ENCODE measurements around the gene GRIK4.

Gene GRIK4

GRCh38 chr11:120587299-120587698, 75.8 kb downstream of the GRIK4 start:
- Histone ChIP-seq H3K36me3 (ENCODE audit: insufficient read depth, low read length) (no peaks in the 10 kb centered on the region), H3K4me3 (ENCODE audit: low read length) (no peak overlapping the region), H3K4me2 (ENCODE audit: low read length) (no peak overlapping the region)

DNA sequence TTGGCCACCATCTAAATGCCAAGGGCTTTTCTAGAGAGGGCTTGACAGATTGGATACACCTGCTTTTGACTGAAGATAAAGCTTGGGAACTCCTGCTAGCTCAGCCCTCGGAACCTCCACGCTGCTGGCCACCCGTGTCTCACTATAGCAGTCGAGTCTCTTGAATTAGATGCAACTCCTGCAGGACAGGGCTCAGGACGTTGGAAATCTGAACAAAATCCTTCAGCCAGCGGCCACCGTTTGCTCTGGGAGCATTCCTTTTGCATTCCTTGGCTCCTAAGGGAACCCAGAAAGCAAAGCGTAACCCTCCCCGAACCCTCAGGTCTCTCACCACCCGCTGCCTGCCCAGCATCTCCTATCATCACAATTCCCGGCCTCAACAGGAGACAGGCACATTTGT, 77.8 kb downstream of the GRIK4 start:
- no peak overlapping the region for H3K9ac ChIP-seq (ENCODE audit: low read depth, low read length)

More at GRCh38 chr11:120587299-120587698, 75.8 kb downstream of the GRIK4 start:
- H3K4me1 ChIP-seq (ENCODE audit: control insufficient read depth, insufficient read depth, low read length), result no peaks in the 10 kb centered on the region
- peaks cover 17% of the 10 kb centered on the region for H3K27me3 ChIP-seq (ENCODE audit: control insufficient read depth, insufficient read depth, low read length)
- no peak overlapping the region for H3K9ac ChIP-seq (ENCODE audit: low read depth, low read length)
- no peaks in the 10 kb centered on the region for H3K9me3 ChIP-seq (replicated peaks; ENCODE audit: low read length)

GRCh38 chr11:120590472-120590871, 78.9 kb downstream of the GRIK4 start:
- H3K9me3 ChIP-seq (replicated peaks; ENCODE audit: low read length), result no peaks in the 10 kb centered on the region
- H3K4me2 ChIP-seq (ENCODE audit: low read length), result no peak overlapping the region

More for the DNA sequence above, 77.8 kb downstream of the GRIK4 start:
- H3K36me3 ChIP-seq (ENCODE audit: insufficient read depth, low read length), result no peaks in the 10 kb centered on the region
- H3K27me3 ChIP-seq (ENCODE audit: control insufficient read depth, insufficient read depth, low read length), result peaks cover 24% of the 10 kb centered on the region
- no peaks in the 10 kb centered on the region for H3K9me3 ChIP-seq (replicated peaks; ENCODE audit: low read length)
- H3K4me2 ChIP-seq (ENCODE audit: low read length), result no peak overlapping the region
- H3K4me1 ChIP-seq (ENCODE audit: control insufficient read depth, insufficient read depth, low read length), result no peaks in the 10 kb centered on the region
- H3K4me3 ChIP-seq (ENCODE audit: low read length), result no peak overlapping the region

DNA sequence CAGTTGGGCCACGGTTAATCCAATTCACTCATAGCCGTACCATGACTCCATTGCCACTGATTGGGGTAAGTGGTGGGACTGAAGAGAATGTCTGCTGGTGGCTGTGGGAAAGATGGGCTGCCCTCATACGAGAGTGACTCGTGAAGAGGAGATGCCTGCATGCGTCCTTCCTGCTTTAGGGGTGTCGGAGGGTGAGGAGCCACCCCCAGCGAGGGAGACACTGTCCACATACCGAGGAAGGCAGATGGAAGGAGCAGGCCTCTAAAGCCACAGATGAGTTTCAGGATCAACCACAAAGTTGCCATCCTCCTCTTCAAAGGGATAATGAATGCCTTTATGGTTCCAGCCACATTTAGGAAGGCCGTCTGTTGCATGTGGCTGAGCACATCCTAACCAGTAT, 83.2 kb downstream of the GRIK4 start:
- Histone ChIP-seq H3K4me1 (ENCODE audit: control insufficient read depth, insufficient read depth, low read length) (no peaks in the 10 kb centered on the region), H3K4me2 (ENCODE audit: low read length) (no peak overlapping the region), H3K9ac (ENCODE audit: low read depth, low read length) (no peak overlapping the region), H3K9me3 (replicated peaks; ENCODE audit: low read length) (no peaks in the 10 kb centered on the region), H3K27me3 (ENCODE audit: control insufficient read depth, insufficient read depth, low read length) (peaks cover 23% of the 10 kb centered on the region), H3K36me3 (ENCODE audit: insufficient read depth, low read length) (no peaks in the 10 kb centered on the region), H3K4me3 (ENCODE audit: low read length) (no peak overlapping the region)

More at GRCh38 chr11:120590472-120590871, 78.9 kb downstream of the GRIK4 start:
- Histone ChIP-seq H3K4me1 (ENCODE audit: control insufficient read depth, insufficient read depth, low read length) (no peaks in the 10 kb centered on the region), H3K36me3 (ENCODE audit: insufficient read depth, low read length) (no peaks in the 10 kb centered on the region), H3K4me3 (ENCODE audit: low read length) (no peak overlapping the region), H3K27me3 (ENCODE audit: control insufficient read depth, insufficient read depth, low read length) (peaks cover 24% of the 10 kb centered on the region), H3K9ac (ENCODE audit: low read depth, low read length) (no peak overlapping the region)

DNA sequence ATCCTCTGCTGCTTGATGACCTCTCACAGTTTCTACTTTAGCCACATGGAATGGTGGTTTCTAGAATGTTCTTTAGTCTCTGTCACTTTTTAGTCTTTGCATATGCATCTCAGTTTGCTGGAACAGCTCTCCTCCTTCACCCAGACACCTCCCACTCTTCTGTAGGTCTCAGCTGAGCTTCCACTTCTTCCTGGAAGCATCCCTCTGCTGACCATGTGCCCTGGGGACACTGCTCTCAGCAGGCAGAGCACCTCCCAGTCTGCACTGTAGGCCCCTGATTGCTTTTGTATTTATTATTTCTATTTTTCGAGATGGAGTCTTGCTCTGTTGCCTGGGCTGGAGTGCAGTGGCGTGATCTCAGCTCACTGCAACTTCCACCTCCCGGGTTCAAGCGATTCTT, 84.0 kb downstream of the GRIK4 start:
- Histone ChIP-seq H3K4me3 (ENCODE audit: low read length) (no peak overlapping the region), H3K4me2 (ENCODE audit: low read length) (no peak overlapping the region), H3K9ac (ENCODE audit: low read depth, low read length) (no peak overlapping the region), H3K9me3 (replicated peaks; ENCODE audit: low read length) (no peaks in the 10 kb centered on the region), H3K4me1 (ENCODE audit: control insufficient read depth, insufficient read depth, low read length) (no peaks in the 10 kb centered on the region), H3K27me3 (ENCODE audit: control insufficient read depth, insufficient read depth, low read length) (peaks cover 23% of the 10 kb centered on the region), H3K36me3 (ENCODE audit: insufficient read depth, low read length) (no peaks in the 10 kb centered on the region)

GRCh38 chr11:120597250-120598215, 86.0 kb downstream of the GRIK4 start:
- H3K4me3 ChIP-seq (ENCODE audit: low read length), result no peak overlapping the region
- peaks cover 10% of the 10 kb centered on the region for H3K27me3 ChIP-seq (ENCODE audit: control insufficient read depth, insufficient read depth, low read length)
- no peaks in the 10 kb centered on the region for H3K36me3 ChIP-seq (ENCODE audit: insufficient read depth, low read length)
- no peak overlapping the region for H3K9ac ChIP-seq (ENCODE audit: low read depth, low read length)
- no peak overlapping the region for H3K4me2 ChIP-seq (ENCODE audit: low read length)
- no peaks in the 10 kb centered on the region for H3K4me1 ChIP-seq (ENCODE audit: control insufficient read depth, insufficient read depth, low read length)
- no peaks in the 10 kb centered on the region for H3K9me3 ChIP-seq (replicated peaks; ENCODE audit: low read length)

DNA sequence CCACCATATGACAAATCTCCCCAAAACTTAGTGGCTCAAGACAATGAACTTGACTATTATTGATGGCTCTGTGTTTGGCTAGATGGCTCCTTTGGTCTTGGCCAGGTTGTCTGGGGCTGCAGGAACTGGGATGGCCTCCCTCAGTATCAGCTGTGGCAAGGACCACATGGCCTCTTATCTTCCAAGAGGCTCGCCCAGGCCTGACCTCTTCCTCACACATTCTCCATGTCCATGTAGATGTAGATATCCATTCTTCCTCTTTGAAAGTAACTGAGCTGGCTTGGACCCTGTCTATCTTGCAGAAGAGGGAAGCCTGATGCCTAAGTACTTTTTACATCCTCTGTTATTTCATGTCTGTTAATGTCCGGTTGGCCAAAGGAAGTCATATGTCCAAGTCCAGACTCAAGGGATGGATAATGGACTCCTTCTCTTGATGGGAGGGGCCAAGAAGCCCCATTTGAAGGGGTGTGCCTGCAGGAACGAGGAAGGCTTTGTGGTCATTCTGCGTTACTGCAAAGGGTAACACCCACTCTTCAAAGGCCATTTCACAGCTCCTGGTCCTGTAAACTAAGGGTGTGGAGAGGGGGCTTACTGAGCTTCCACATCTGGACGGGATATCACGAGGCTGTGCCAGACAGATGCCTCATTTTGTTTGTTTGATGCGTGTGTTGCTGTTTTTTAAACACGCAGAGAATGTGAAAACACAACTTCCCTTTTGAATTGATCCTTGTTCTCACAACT, 87.1 kb downstream of the GRIK4 start:
- no peak overlapping the region for H3K4me2 ChIP-seq (ENCODE audit: low read length)
- H3K4me3 ChIP-seq (ENCODE audit: low read length), result no peak overlapping the region
- H3K4me1 ChIP-seq (ENCODE audit: control insufficient read depth, insufficient read depth, low read length), result no peaks in the 10 kb centered on the region
- no peaks in the 10 kb centered on the region for H3K36me3 ChIP-seq (ENCODE audit: insufficient read depth, low read length)
- H3K27me3 ChIP-seq (ENCODE audit: control insufficient read depth, insufficient read depth, low read length), result peaks cover 5% of the 10 kb centered on the region
- no peaks in the 10 kb centered on the region for H3K9me3 ChIP-seq (replicated peaks; ENCODE audit: low read length)
- H3K9ac ChIP-seq (ENCODE audit: low read depth, low read length), result no peak overlapping the region

DNA sequence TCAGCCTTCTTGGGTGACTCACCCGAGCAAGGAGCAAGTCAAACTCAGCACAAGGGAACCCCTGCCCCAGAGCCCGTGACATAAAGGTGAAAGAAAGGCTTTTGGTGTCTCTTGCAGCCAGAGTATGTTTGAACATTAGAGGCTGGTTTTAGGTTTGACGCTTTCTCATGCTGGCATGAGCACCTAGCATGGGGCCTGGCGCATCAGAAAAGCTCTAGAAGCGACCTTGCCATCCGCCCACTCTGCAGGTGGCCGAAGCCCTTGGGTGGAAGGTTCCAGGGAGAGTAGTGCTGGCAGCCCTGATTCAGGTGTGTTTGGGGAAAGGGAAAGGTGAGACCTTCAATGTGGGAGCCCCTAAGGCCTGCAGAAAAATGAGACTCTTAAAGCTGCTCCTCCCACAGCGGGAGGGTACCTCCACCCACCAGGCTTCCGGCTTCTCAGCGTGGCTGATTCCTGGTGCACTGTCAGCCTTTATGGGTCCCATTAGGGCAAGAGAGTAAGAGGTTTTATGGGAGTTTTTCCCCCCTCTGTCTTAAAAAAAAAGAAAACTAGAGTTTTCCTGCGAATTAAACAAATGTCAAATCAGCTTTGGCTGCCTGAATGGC, 88.4 kb downstream of the GRIK4 start:
- Histone ChIP-seq H3K9me3 (replicated peaks; ENCODE audit: low read length) (no peaks in the 10 kb centered on the region), H3K36me3 (ENCODE audit: insufficient read depth, low read length) (no peaks in the 10 kb centered on the region), H3K9ac (ENCODE audit: low read depth, low read length) (no peak overlapping the region), H3K4me3 (ENCODE audit: low read length) (no peak overlapping the region), H3K4me2 (ENCODE audit: low read length) (no peak overlapping the region), H3K27me3 (ENCODE audit: control insufficient read depth, insufficient read depth, low read length) (peaks cover 5% of the 10 kb centered on the region), H3K4me1 (ENCODE audit: control insufficient read depth, insufficient read depth, low read length) (no peaks in the 10 kb centered on the region)

GRCh38 chr11:120601536-120601935, 90.0 kb downstream of the GRIK4 start:
- Histone ChIP-seq H3K27me3 (ENCODE audit: control insufficient read depth, insufficient read depth, low read length) (peaks cover 11% of the 10 kb centered on the region), H3K9me3 (replicated peaks; ENCODE audit: low read length) (no peaks in the 10 kb centered on the region), H3K4me3 (ENCODE audit: low read length) (no peak overlapping the region), H3K4me1 (ENCODE audit: control insufficient read depth, insufficient read depth, low read length) (no peaks in the 10 kb centered on the region), H3K36me3 (ENCODE audit: insufficient read depth, low read length) (no peaks in the 10 kb centered on the region), H3K4me2 (ENCODE audit: low read length) (no peak overlapping the region), H3K9ac (ENCODE audit: low read depth, low read length) (no peak overlapping the region)

- no peak overlapping the region for H3K4me3 ChIP-seq (ENCODE audit: low read length)
- no peaks in the 10 kb centered on the region for H3K4me1 ChIP-seq (ENCODE audit: control insufficient read depth, insufficient read depth, low read length)
- no peak overlapping the region for H3K9ac ChIP-seq (ENCODE audit: low read depth, low read length)
- H3K27me3 ChIP-seq (ENCODE audit: control insufficient read depth, insufficient read depth, low read length), result peaks cover 16% of the 10 kb centered on the region
- no peaks in the 10 kb centered on the region for H3K36me3 ChIP-seq (ENCODE audit: insufficient read depth, low read length)
- no peak overlapping the region for H3K4me2 ChIP-seq (ENCODE audit: low read length)
- no peaks in the 10 kb centered on the region for H3K9me3 ChIP-seq (replicated peaks; ENCODE audit: low read length)
These were observed 91.5 kb downstream of the GRIK4 start for GRCh38 chr11:120603071-120603470.

DNA sequence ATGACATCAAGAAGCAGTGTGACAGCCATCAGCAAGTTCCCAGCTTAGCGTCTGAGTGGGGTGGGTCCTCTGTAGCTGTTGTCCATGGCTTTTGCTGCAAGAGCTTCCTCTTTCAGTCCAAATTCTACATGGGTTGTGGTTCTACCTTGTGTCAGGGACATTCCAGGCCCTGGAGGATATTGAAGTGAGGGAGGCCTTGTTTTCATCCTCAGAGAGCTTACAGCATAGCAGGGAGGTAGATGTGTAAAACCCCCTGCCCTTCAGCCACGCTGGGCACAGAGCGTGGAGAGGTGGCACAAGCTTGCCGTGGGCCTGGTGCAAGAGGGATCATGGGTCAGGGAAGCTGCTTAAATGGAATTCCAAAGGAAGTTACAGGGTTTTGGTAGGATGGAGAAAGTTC, 93.9 kb downstream of the GRIK4 start:
- no peak overlapping the region for H3K4me3 ChIP-seq (ENCODE audit: low read length)
- no peaks in the 10 kb centered on the region for H3K36me3 ChIP-seq (ENCODE audit: insufficient read depth, low read length)
- H3K4me2 ChIP-seq (ENCODE audit: low read length), result no peak overlapping the region
- no peaks in the 10 kb centered on the region for H3K4me1 ChIP-seq (ENCODE audit: control insufficient read depth, insufficient read depth, low read length)
- no peak overlapping the region for H3K9ac ChIP-seq (ENCODE audit: low read depth, low read length)
- H3K27me3 ChIP-seq (ENCODE audit: control insufficient read depth, insufficient read depth, low read length), result peaks cover 18% of the 10 kb centered on the region
- no peaks in the 10 kb centered on the region for H3K9me3 ChIP-seq (replicated peaks; ENCODE audit: low read length)
